ENCODE data around the gene CTIF. TPM values are rescaled to one million over a fixed set of nuclear protein-coding genes. Genes with fewer than 3 reads are reported as not detected.

Gene CTIF
- total and polyA plus RNA-seq, 2 experiments from 2014 or later, result 8.6 to 14.4 TPM

DNA sequence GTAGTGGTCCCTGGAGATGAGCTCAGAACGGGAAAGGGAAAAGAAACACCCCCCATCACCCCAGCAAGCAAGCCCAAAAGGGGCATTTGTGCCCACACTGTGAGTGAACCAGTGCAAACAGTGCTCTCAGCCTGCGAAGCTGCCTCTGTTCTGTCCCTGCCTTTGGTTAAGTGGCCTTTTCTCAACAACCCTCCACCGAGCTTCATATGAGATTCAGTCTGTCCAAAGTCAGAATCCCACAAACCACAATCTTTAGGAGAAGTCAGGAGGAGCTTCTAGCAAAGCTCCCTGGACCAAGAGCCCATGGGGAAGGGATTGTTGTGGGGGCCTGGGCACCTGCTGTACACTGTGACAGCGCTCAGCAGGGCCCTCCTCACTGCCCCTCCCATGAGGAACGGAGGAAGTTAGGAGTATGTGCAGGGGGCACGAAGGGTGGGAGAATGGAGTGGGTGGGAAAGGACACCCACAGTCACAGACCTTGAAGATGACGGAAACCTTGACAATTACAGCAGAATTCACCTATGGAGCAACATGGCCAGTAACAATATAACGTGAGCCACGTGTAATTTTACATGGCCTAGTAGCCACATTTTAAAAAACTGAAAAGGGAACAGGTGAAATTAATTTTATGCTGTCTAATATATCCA lies 292.4 kb downstream of the CTIF start:
- DNase-seq (ENCODE audit: low spot score), result no peak
- peaks cover 25% of the 10 kb centered on the region for H3K27me3 Mint-ChIP-seq (ENCODE audit: insufficient read depth, low read depth, poor library complexity)

More for the DNA sequence above, 292.4 kb downstream of the CTIF start:
- Histone ChIP-seq H3K4me3 (no peak overlapping the region), H3K36me3 (ENCODE audit: insufficient read depth) (no peaks in the 10 kb centered on the region), H2AFZ (no peak overlapping the region), H3K4me1 (ENCODE audit: insufficient read depth) (peaks cover 38% of the 10 kb centered on the region), H3K4me2 (no peak overlapping the region), H3K27me3 (ENCODE audit: insufficient read depth) (no peaks in the 10 kb centered on the region), H3K79me2 (replicated peaks; ENCODE audit: insufficient read depth) (no peaks in the 10 kb centered on the region), H3K27ac (ENCODE audit: low read depth) (no peak overlapping the region), H3K9me2 (ENCODE audit: insufficient read depth) (no peaks in the 10 kb centered on the region), H4K20me1 (replicated peaks; ENCODE audit: insufficient read depth) (no peaks in the 10 kb centered on the region), H3F3A (replicated peaks; ENCODE audit: low read depth) (0 out of 2 replicates have a peak, but pooled peaks cover 8% of the 10 kb centered on the region)
- no peak for ATAC-seq
- Mint-ChIP-seq H3K4me3 (no peak overlapping the region; the same call in 2 of the 3 replicates), H3K36me3 (ENCODE audit: low read depth) (no peaks in the 10 kb centered on the region; the same call in 2 of the 3 replicates), H3K9me3 (no peaks in the 10 kb centered on the region; the same call in 1 of the 3 replicates), H3K27ac (no peak overlapping the region), H3K4me1 (peaks cover 80% of the 10 kb centered on the region)
- no peak for TF ChIP-seq ZNF331 (CRISPR knock-in tag; IDR thresholded peaks at IDR 0.05; ENCODE audit: low read depth)
- TF ChIP-seq, protein P1, sequence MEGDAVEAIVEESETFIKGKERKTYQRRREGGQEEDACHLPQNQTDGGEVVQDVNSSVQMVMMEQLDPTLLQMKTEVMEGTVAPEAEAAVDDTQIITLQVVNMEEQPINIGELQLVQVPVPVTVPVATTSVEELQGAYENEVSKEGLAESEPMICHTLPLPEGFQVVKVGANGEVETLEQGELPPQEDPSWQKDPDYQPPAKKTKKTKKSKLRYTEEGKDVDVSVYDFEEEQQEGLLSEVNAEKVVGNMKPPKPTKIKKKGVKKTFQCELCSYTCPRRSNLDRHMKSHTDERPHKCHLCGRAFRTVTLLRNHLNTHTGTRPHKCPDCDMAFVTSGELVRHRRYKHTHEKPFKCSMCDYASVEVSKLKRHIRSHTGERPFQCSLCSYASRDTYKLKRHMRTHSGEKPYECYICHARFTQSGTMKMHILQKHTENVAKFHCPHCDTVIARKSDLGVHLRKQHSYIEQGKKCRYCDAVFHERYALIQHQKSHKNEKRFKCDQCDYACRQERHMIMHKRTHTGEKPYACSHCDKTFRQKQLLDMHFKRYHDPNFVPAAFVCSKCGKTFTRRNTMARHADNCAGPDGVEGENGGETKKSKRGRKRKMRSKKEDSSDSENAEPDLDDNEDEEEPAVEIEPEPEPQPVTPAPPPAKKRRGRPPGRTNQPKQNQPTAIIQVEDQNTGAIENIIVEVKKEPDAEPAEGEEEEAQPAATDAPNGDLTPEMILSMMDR (conservative IDR thresholded peaks at IDR 0.05; ENCODE audit: low read depth in 2 of 2), result no peak
- TF ChIP-seq POLR2AphosphoS5 (IDR thresholded peaks at IDR 0.05; ENCODE audit: low read depth), result no peak
- TF ChIP-seq, protein P2, sequence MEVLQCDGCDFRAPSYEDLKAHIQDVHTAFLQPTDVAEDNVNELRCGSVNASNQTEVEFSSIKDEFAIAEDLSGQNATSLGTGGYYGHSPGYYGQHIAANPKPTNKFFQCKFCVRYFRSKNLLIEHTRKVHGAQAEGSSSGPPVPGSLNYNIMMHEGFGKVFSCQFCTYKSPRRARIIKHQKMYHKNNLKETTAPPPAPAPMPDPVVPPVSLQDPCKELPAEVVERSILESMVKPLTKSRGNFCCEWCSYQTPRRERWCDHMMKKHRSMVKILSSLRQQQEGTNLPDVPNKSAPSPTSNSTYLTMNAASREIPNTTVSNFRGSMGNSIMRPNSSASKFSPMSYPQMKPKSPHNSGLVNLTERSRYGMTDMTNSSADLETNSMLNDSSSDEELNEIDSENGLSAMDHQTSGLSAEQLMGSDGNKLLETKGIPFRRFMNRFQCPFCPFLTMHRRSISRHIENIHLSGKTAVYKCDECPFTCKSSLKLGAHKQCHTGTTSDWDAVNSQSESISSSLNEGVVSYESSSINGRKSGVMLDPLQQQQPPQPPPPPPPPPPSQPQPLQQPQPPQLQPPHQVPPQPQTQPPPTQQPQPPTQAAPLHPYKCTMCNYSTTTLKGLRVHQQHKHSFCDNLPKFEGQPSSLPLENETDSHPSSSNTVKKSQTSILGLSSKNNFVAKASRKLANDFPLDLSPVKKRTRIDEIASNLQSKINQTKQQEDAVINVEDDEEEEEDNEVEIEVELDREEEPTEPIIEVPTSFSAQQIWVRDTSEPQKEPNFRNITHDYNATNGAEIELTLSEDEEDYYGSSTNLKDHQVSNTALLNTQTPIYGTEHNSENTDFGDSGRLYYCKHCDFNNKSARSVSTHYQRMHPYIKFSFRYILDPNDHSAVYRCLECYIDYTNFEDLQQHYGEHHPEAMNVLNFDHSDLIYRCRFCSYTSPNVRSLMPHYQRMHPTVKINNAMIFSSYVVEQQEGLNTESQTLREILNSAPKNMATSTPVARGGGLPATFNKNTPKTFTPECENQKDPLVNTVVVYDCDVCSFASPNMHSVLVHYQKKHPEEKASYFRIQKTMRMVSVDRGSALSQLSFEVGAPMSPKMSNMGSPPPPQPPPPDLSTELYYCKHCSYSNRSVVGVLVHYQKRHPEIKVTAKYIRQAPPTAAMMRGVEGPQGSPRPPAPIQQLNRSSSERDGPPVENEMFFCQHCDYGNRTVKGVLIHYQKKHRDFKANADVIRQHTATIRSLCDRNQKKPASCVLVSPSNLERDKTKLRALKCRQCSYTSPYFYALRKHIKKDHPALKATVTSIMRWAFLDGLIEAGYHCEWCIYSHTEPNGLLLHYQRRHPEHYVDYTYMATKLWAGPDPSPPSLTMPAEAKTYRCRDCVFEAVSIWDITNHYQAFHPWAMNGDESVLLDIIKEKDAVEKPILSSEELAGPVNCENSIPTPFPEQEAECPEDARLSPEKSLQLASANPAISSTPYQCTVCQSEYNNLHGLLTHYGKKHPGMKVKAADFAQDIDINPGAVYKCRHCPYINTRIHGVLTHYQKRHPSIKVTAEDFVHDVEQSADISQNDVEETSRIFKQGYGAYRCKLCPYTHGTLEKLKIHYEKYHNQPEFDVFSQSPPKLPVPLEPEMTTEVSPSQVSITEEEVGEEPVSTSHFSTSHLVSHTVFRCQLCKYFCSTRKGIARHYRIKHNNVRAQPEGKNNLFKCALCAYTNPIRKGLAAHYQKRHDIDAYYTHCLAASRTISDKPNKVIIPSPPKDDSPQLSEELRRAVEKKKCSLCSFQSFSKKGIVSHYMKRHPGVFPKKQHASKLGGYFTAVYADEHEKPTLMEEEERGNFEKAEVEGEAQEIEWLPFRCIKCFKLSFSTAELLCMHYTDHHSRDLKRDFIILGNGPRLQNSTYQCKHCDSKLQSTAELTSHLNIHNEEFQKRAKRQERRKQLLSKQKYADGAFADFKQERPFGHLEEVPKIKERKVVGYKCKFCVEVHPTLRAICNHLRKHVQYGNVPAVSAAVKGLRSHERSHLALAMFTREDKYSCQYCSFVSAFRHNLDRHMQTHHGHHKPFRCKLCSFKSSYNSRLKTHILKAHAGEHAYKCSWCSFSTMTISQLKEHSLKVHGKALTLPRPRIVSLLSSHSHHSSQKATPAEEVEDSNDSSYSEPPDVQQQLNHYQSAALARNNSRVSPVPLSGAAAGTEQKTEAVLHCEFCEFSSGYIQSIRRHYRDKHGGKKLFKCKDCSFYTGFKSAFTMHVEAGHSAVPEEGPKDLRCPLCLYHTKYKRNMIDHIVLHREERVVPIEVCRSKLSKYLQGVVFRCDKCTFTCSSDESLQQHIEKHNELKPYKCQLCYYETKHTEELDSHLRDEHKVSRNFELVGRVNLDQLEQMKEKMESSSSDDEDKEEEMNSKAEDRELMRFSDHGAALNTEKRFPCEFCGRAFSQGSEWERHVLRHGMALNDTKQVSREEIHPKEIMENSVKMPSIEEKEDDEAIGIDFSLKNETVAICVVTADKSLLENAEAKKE (CRISPR knock-in tag; IDR thresholded peaks at IDR 0.05), result no peak
- TF ChIP-seq, protein P3, sequence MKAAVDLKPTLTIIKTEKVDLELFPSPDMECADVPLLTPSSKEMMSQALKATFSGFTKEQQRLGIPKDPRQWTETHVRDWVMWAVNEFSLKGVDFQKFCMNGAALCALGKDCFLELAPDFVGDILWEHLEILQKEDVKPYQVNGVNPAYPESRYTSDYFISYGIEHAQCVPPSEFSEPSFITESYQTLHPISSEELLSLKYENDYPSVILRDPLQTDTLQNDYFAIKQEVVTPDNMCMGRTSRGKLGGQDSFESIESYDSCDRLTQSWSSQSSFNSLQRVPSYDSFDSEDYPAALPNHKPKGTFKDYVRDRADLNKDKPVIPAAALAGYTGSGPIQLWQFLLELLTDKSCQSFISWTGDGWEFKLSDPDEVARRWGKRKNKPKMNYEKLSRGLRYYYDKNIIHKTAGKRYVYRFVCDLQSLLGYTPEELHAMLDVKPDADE (IDR thresholded peaks at IDR 0.05), result no peak
- TF ChIP-seq, protein P4, sequence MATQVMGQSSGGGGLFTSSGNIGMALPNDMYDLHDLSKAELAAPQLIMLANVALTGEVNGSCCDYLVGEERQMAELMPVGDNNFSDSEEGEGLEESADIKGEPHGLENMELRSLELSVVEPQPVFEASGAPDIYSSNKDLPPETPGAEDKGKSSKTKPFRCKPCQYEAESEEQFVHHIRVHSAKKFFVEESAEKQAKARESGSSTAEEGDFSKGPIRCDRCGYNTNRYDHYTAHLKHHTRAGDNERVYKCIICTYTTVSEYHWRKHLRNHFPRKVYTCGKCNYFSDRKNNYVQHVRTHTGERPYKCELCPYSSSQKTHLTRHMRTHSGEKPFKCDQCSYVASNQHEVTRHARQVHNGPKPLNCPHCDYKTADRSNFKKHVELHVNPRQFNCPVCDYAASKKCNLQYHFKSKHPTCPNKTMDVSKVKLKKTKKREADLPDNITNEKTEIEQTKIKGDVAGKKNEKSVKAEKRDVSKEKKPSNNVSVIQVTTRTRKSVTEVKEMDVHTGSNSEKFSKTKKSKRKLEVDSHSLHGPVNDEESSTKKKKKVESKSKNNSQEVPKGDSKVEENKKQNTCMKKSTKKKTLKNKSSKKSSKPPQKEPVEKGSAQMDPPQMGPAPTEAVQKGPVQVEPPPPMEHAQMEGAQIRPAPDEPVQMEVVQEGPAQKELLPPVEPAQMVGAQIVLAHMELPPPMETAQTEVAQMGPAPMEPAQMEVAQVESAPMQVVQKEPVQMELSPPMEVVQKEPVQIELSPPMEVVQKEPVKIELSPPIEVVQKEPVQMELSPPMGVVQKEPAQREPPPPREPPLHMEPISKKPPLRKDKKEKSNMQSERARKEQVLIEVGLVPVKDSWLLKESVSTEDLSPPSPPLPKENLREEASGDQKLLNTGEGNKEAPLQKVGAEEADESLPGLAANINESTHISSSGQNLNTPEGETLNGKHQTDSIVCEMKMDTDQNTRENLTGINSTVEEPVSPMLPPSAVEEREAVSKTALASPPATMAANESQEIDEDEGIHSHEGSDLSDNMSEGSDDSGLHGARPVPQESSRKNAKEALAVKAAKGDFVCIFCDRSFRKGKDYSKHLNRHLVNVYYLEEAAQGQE (IDR thresholded peaks at IDR 0.05; ENCODE audit: unreplicated experiment), result no peak
- no peak for TF ChIP-seq JUNB (IDR thresholded peaks at IDR 0.05; ENCODE audit: unreplicated experiment)
